Measurements from ENCODE around the gene BAHCC1.

DNA sequence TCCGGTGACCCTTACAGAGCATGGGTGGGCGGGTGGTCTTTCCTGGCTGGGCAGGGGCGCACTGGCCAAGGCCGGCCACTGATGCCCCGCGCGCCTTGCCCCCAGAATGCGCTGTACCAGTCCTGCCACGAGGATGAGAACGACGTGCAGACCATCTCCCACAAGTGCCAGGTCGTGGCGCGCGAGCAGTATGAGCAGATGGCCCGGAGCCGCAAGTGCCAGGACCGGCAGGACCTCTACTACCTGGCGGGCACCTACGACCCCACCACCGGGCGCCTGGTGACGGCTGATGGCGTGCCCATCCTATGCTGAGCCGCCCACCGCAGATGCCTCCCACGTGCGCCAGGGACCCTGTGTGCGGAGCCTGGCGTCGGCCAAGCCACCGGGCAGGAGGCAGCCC is 68.2 kb downstream of the BAHCC1 start:
- TF ChIP-seq EP300 (IDR thresholded peaks at IDR 0.05): no peak
- TF ChIP-seq, protein P1, sequence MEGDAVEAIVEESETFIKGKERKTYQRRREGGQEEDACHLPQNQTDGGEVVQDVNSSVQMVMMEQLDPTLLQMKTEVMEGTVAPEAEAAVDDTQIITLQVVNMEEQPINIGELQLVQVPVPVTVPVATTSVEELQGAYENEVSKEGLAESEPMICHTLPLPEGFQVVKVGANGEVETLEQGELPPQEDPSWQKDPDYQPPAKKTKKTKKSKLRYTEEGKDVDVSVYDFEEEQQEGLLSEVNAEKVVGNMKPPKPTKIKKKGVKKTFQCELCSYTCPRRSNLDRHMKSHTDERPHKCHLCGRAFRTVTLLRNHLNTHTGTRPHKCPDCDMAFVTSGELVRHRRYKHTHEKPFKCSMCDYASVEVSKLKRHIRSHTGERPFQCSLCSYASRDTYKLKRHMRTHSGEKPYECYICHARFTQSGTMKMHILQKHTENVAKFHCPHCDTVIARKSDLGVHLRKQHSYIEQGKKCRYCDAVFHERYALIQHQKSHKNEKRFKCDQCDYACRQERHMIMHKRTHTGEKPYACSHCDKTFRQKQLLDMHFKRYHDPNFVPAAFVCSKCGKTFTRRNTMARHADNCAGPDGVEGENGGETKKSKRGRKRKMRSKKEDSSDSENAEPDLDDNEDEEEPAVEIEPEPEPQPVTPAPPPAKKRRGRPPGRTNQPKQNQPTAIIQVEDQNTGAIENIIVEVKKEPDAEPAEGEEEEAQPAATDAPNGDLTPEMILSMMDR (IDR thresholded peaks at IDR 0.05): no peak
